K562 (cell line): Measurements from ENCODE around the gene CCNY. TPM values are rescaled to one million over a fixed set of nuclear protein-coding genes. Genes with fewer than 3 reads are reported as not detected.
A peak's percentile ranks its signal among the peaks of the same experiment; 100 is the strongest.

Experiments
- ATAC-seq: fragments of 200-7000 bp; cut with Tn5 transposase; 3 replicates; pipeline ENCODE4 v1.9.1; 2020; ENCODE audit warnings: moderate library complexity
- BruUV-seq: library from RNA; stranded (reverse); fragments of 400-500 nt; replicated peaks from 2 replicates; lab custom pipeline; 2021; lab: Mats Ljungman, UMichigan
- CTCF ChIA-PET: fragments of 300-600 bp; formaldehyde crosslinking; extraction: SDS; loops from one replicate; lab custom pipeline; 2021; ENCODE audit warnings: low intra/inter-chr PET ratio; lab: Yijun Ruan, JAX
- POLR2A ChIA-PET: fragments of 300-600, 350-650 bp; sonication (Branson Sonifier 250); formaldehyde crosslinking; extraction: SDS; loops from one replicate; lab custom pipeline; 2021; ENCODE audit warnings: antibody characterized with exemption, inconsistent platforms; lab: Yijun Ruan, JAX
- DNase-seq, 4 experiments: peaks; one replicate each; pipeline versions ENCODE4 v3.0.0 to v3.0.0-alpha.2; 2011 to 2018; ENCODE audit warnings: low spot score in 3 of 4, mixed read lengths in 3 of 4; ENCODE audit errors: extremely low read depth in 1 of 4
- FAIRE-seq: peaks from 2 replicates; lab custom pipeline; 2011; peaks lifted over from hg19 to GRCh38; lab: Jason Lieb, UNC
- H2AFZ ChIP-seq: 2 replicates; pipeline ENCODE4 v1.6.0; 2011; ENCODE audit warnings: low read depth, low read length, control low read depth, inconsistent platforms
- H3K27ac ChIP-seq: fragments of 200-600 bp; 3 replicates; pipeline ENCODE4 v1.8.0; 2011; ENCODE audit warnings: low read depth, mild to moderate bottlenecking, control low read depth, inconsistent platforms, low read length, moderate library complexity, mixed read lengths; ENCODE audit errors: extremely low read depth
- H3K27me3 ChIP-seq, 2 experiments: fragments of 300-600 bp in 1 of 2; 2 replicates in 1 of 2; 3 replicates in 1 of 2; pipeline versions ENCODE4 v1.6.0 to v1.8.0; 2011; ENCODE audit warnings: inconsistent platforms in 2 of 2, low read length in 2 of 2, mild to moderate bottlenecking in 1 of 2, mixed read lengths in 1 of 2, moderate library complexity in 1 of 2; ENCODE audit not compliant: control insufficient read depth in 2 of 2, insufficient read depth in 2 of 2
- H3K36me3 ChIP-seq: fragments of 300-600 bp; 3 replicates; pipeline ENCODE4 v1.8.0; 2011; ENCODE audit warnings: mild to moderate bottlenecking, low read length, inconsistent platforms; ENCODE audit not compliant: control insufficient read depth, insufficient read depth
- H3K4me1 ChIP-seq, 2 experiments: fragments of 200-600 bp in 1 of 2; replicated peaks in 1 of 2; 2 replicates in 1 of 2; 3 replicates in 1 of 2; pipeline versions ENCODE4 v1.5.1 to v1.8.0; 2011; ENCODE audit warnings: inconsistent platforms in 2 of 2, low read length in 2 of 2, mild to moderate bottlenecking in 1 of 2, mixed read lengths in 1 of 2, moderate library complexity in 1 of 2; ENCODE audit not compliant: control insufficient read depth in 2 of 2, insufficient read depth in 2 of 2
- H3K4me2 ChIP-seq: 2 replicates; pipeline ENCODE4 v1.6.1; 2011; ENCODE audit warnings: low read length, control low read depth, inconsistent platforms, mixed read lengths; ENCODE audit not compliant: insufficient read depth
- H3K4me3 ChIP-seq: fragments of 200-600 bp; sonication (generic), shearing (Covaris generic); 2 replicates; pipeline ENCODE4 v1.5.1; 2016; ENCODE audit warnings: control low read depth, inconsistent platforms
- H3K79me2 ChIP-seq: fragments of 200-600 bp; 3 replicates; pipeline ENCODE4 v1.8.0; 2011; ENCODE audit warnings: low read length, inconsistent platforms; ENCODE audit not compliant: control insufficient read depth, insufficient read depth
- H3K9ac ChIP-seq, 2 experiments: 2 replicates each; pipeline versions ENCODE4 v1.6.0 to v1.6.1; 2011; ENCODE audit warnings: low read depth in 2 of 2, low read length in 2 of 2, control low read depth in 1 of 2, inconsistent platforms in 1 of 2, mild to moderate bottlenecking in 1 of 2, mixed read lengths in 1 of 2; ENCODE audit not compliant: insufficient read depth in 1 of 2
- H3K9me1 ChIP-seq: one replicate; pipeline ENCODE4 v1.6.0; 2011; ENCODE audit warnings: inconsistent platforms, mild to moderate bottlenecking, low read length, moderate library complexity; ENCODE audit not compliant: control insufficient read depth, insufficient read depth
- H3K9me3 ChIP-seq: replicated peaks from 2 replicates; pipeline ENCODE4 v1.5.1; 2011; ENCODE audit warnings: low read depth, low read length, inconsistent platforms; ENCODE audit not compliant: control insufficient read depth, insufficient read depth
- H4K20me1 ChIP-seq: replicated peaks from 2 replicates; pipeline ENCODE4 v1.6.1; 2011; ENCODE audit warnings: low read length, inconsistent platforms, mixed read lengths; ENCODE audit not compliant: control insufficient read depth, insufficient read depth
- AFF4 ChIP-seq: sonication (generic); formaldehyde crosslinking; IDR thresholded peaks from 2 replicates; pipeline ENCODE4 v1.8.0; 2023; ENCODE audit warnings: mild to moderate bottlenecking, missing genetic modification reagents
- BDP1 ChIP-seq: IDR thresholded peaks from 3 replicates; pipeline ENCODE4 v1.6.1; 2011; ENCODE audit not compliant: insufficient read length, insufficient read depth
- CAMTA2 ChIP-seq: fragments of 250-450 bp; sonication (Bioruptor Pico); conservative IDR thresholded peaks from 2 replicates; pipeline ENCODE4 v1.5.1; 2022
- CBX1 ChIP-seq: sonication (generic); IDR thresholded peaks from 2 replicates; pipeline ENCODE4 v1.6.1; 2016; ENCODE audit warnings: antibody characterized with exemption, low read depth, mild to moderate bottlenecking
- CEBPG ChIP-seq, 3 experiments: fragments of 200-800 bp in 1 of 3; sonication (Bioruptor generic) in 1 of 3; sonication (generic) in 1 of 3; formaldehyde crosslinking in 1 of 3; IDR thresholded peaks in 2 of 3; conservative IDR thresholded peaks in 1 of 3; 2 replicates each; pipeline versions ENCODE4 v1.6.1 to v1.8.0; 2016 to 2022; ENCODE audit warnings: missing compliant biosample characterization in 2 of 3, missing genetic modification characterization in 2 of 3, mild to moderate bottlenecking in 1 of 3, missing genetic modification reagents in 1 of 3
- DACH1 ChIP-seq: fragments of 450-650 bp; IDR thresholded peaks from 2 replicates; pipeline ENCODE4 v1.6.1; 2018; ENCODE audit not compliant: partially characterized antibody
- HES1 ChIP-seq: fragments of 450-650 bp; IDR thresholded peaks from 2 replicates; pipeline ENCODE4 v1.6.1; 2016; ENCODE audit warnings: low read depth, mild to moderate bottlenecking, moderate library complexity
- ILK ChIP-seq: fragments of 450-650 bp; IDR thresholded peaks from 2 replicates; pipeline ENCODE4 v1.6.1; 2016; ENCODE audit warnings: missing genetic modification characterization, low read depth, mild to moderate bottlenecking, missing compliant biosample characterization, moderate library complexity, borderline replicate concordance
- KAT2B ChIP-seq: IDR thresholded peaks from one replicate; pipeline ENCODE4 v1.6.1; 2012; ENCODE audit warnings: low read depth, mild to moderate bottlenecking, control low read depth, inconsistent platforms, low read length, moderate library complexity
- MCM3 ChIP-seq: fragments of 450-650 bp; IDR thresholded peaks from 2 replicates; pipeline ENCODE4 v1.6.1; 2016
- MEF2D ChIP-seq: conservative IDR thresholded peaks from 2 replicates; pipeline ENCODE4 v1.6.1; 2016; ENCODE audit warnings: low read depth, missing genetic modification characterization, missing compliant biosample characterization
- NCOA6 ChIP-seq: fragments of 450-650 bp; IDR thresholded peaks from 2 replicates; pipeline ENCODE4 v1.6.1; 2017; ENCODE audit warnings: mild to moderate bottlenecking
- NR2C1 ChIP-seq, 2 experiments: fragments of 450-650 bp; IDR thresholded peaks; 2 replicates each; pipeline ENCODE4 v1.6.1; 2017; ENCODE audit warnings: mild to moderate bottlenecking in 2 of 2, antibody characterized with exemption in 1 of 2, inconsistent platforms in 1 of 2, missing compliant biosample characterization in 1 of 2, missing genetic modification characterization in 1 of 2
- PHB ChIP-seq: fragments of 250-450 bp; sonication (Bioruptor Pico); IDR thresholded peaks from 2 replicates; pipeline ENCODE4 v1.5.0; 2021
- RHOXF2B ChIP-seq: fragments of 250-450 bp; sonication (Bioruptor Pico); conservative IDR thresholded peaks from 2 replicates; pipeline ENCODE4 v1.5.1; 2021
- ZNF589 ChIP-seq: fragments of 200-800 bp; sonication (Bioruptor generic); IDR thresholded peaks from 2 replicates; pipeline ENCODE4 v1.6.1; 2016; ENCODE audit warnings: low read depth, missing genetic modification characterization, missing compliant biosample characterization
- ZNF707 ChIP-seq: fragments of 250-450 bp; sonication (Bioruptor Pico); conservative IDR thresholded peaks from 2 replicates; pipeline ENCODE4 v1.8.0; 2022; ENCODE audit warnings: inconsistent platforms, mild to moderate bottlenecking, moderate library complexity
- ZNF79 ChIP-seq: fragments of 250-450 bp; sonication (Bioruptor Pico); IDR thresholded peaks from 2 replicates; pipeline ENCODE4 v1.4.0; 2020; ENCODE audit warnings: low read depth, mild to moderate bottlenecking, moderate library complexity
- WGBS: fragments of 100-300 bp; shearing (Covaris generic); methylation state at CpG from one replicate; pipeline ENCODE4 v1.1.6; 2016; ENCODE audit warnings: low coverage, mixed read lengths; ENCODE audit not compliant: insufficient coverage; ENCODE audit errors: missing lambda C conversion rate; 5-methylcytosine and 5-hydroxymethylcytosine counted together
- in situ Hi-C: fragments of 300-500 bp; cut with MboI; formaldehyde crosslinking; loops from 4 replicates; pipeline ENCODE4 v1.15.0; 2018; ENCODE audit warnings: inconsistent platforms, mixed read lengths
- intact Hi-C: fragments of 100-400 bp; cut with micrococcal nuclease; formaldehyde crosslinking; loops from 2 replicates; pipeline ENCODE4 v1.14.2; 2022
- polyA plus RNA-seq, 8 experiments: library from polyadenylated mRNA; depleted of rRNA in 4 of 8; stranded (reverse) in 5 of 8; unstranded in 3 of 8; fragments of >200 nt; fragmentation: Nextera tagmentation in 2 of 8; fragmentation: Illumina TruSeq in 1 of 8; extraction: Ambion mirVana in 2 of 8; extraction: Trizol in 1 of 8; gene quantifications; 2 replicates each; pipeline versions ENCODE4 v1.2.1 to v1.2.3, GENCODE V29; 2011 to 2014; ENCODE audit warnings: inconsistent platforms in 1 of 8, missing spikeins in 1 of 8
- total RNA-seq, 7 experiments: library from RNA; depleted of rRNA in 6 of 7; stranded (reverse); fragments of >200 nt in 6 of 7; fragmentation: Illumina TruSeq in 2 of 7; extraction: Trizol in 2 of 7; gene quantifications; 2 replicates each; pipeline versions ENCODE4 v1.2.1 to v1.2.3, GENCODE V29; 2011 to 2021; ENCODE audit warnings: low replicate concordance in 1 of 7

Gene CCNY
- total and polyA plus RNA-seq, 9 of the 15 experiments (the other 6 are each of a cell fraction or from before 2014, with no cell fraction given): 8.4 to 109 (median 38.6) TPM

- intact Hi-C loops: no loop called here
- H3K4me3 ChIP-seq: no peak overlapping the region
- WGBS: 71% methylated on average over 3 of the region's 3 CpGs
- ATAC-seq (no peak), DNase-seq (no peak)
- no peak overlapping the region for H3K4me2 ChIP-seq
- no peaks in the 10 kb centered on the region for H3K27me3 ChIP-seq
- POLR2A ChIA-PET: interaction anchor here (0.6 to 1.5 kb wide), 4 partner anchors 15 to 297 kb away, joined by 3 read pairs; no protein-coding TSS in a partner anchor
- CTCF ChIA-PET: no interaction called here
- TF ChIP-seq DACH1 (no peak), MEF2D (tag) (no peak), MCM3 (no peak), KAT2B (no peak), BDP1 (no peak), NCOA6 (no peak), AFF4 (no peak), CAMTA2 (no peak), ZNF589 (no peak), ILK (tag) (no peak), ZNF79 (CRISPR knock-in tag) (no peak), NR2C1 (IDR thresholded peaks at IDR 0.05) (no peak), NR2C1 (tag; IDR thresholded peaks at IDR 0.05) (no peak), PHB (CRISPR knock-in tag) (no peak), CBX1 (no peak), RHOXF2B (CRISPR knock-in tag) (no peak), ZNF707 (CRISPR knock-in tag) (no peak), CEBPG (CRISPR knock-in tag; IDR thresholded peaks at IDR 0.05) (no peak), CEBPG (tag; conservative IDR thresholded peaks at IDR 0.05 in 1 of 2, IDR thresholded peaks at IDR 0.05 in 1 of 2) (no peak), HES1 (no peak)
- TF ChIP-seq, all 486 proteins: peak for 0
- H3K27ac ChIP-seq: no peak overlapping the region
- peak; percentile 32 for FAIRE-seq
- no peak overlapping the region for H2AFZ ChIP-seq
- H3K36me3 ChIP-seq: no peaks in the 10 kb centered on the region; the same call in 2 of the 3 replicates
- BruUV-seq: no TSS peak
- H4K20me1 ChIP-seq: peaks cover 29% of the 10 kb centered on the region
- peaks cover 21 to 39% of the 10 kb centered on the region in 2 experiments for H3K4me1 ChIP-seq
- in situ Hi-C loops: no loop called here
- no peak overlapping the region for H3K9ac ChIP-seq
- H3K79me2 ChIP-seq: peaks cover 96% of the 10 kb centered on the region
- peaks cover 6% of the 10 kb centered on the region for H3K9me1 ChIP-seq
- no peaks in the 10 kb centered on the region for H3K9me3 ChIP-seq
Measured at GRCh38 chr10:35456153-35456720, 119.9 kb downstream of the CCNY start.
